Fibroblast of skin of right quadriceps (primary cell): ENCODE results near the gene ZNF205.
"Not testable (repeated sequence)": the region's sequence is repeated elsewhere in the genome, so short reads cannot be mapped to it uniquely, and the experiment has no call there.

ENCODE experiments used
- DNase-seq: peaks from one replicate; pipeline ENCODE4 v3.0.0-alpha.2; 2013

The ZNF205 gene

GRCh38 chr16:3112058-3112880 lies at the start of gene ZNF205:
ZNF205 (plus strand) TSS chr16:3112586; CDS start chr16:3113431, 845 bp downstream.
- DNase-seq: peak; percentile 72

- DNase-seq: no peak
Observed at GRCh38 chr16:3063625-3064386, 48.6 kb upstream of the ZNF205 start.

- peak; percentile 62 for DNase-seq
Observed at GRCh38 chr16:3065069-3065741, 47.2 kb upstream of the ZNF205 start, which contains the start of gene IL32. IL32 (plus strand) TSS chr16:3065640; CDS start chr16:3065812, 172 bp downstream.

- DNase-seq: no peak
Observed at GRCh38 chr16:3065742-3066439, 46.5 kb upstream of the ZNF205 start.

GRCh38 chr16:3066440-3066748 lies 46.0 kb upstream of the ZNF205 start:
- DNase-seq: no peak

- DNase-seq: no peak
Observed at GRCh38 chr16:3068487-3068886, 43.9 kb upstream of the ZNF205 start.

- not testable (repeated sequence) for DNase-seq
Observed at GRCh38 chr16:3069146-3069545, 43.2 kb upstream of the ZNF205 start.

- DNase-seq: no peak
Observed at GRCh38 chr16:3070608-3071111, 41.7 kb upstream of the ZNF205 start.

GRCh38 chr16:3071655-3072054 lies 40.7 kb upstream of the ZNF205 start:
- no peak for DNase-seq

- DNase-seq: not testable (repeated sequence)
Observed at GRCh38 chr16:3072148-3072547, 40.2 kb upstream of the ZNF205 start.

- not testable (repeated sequence) for DNase-seq
Observed at GRCh38 chr16:3072576-3073263, 39.7 kb upstream of the ZNF205 start.

- DNase-seq: no peak
Observed at GRCh38 chr16:3073448-3073847, 38.9 kb upstream of the ZNF205 start.

GRCh38 chr16:3074860-3075522 lies 37.4 kb upstream of the ZNF205 start:
- DNase-seq: no peak

GRCh38 chr16:3075523-3075915 lies 36.9 kb upstream of the ZNF205 start:
- DNase-seq: no peak

GRCh38 chr16:3075946-3076345 lies 36.4 kb upstream of the ZNF205 start:
- not testable (repeated sequence) for DNase-seq

GRCh38 chr16:3076577-3076976 lies 35.8 kb upstream of the ZNF205 start:
- DNase-seq: no peak

GRCh38 chr16:3080024-3080423 lies 32.4 kb upstream of the ZNF205 start:
- no peak for DNase-seq

- DNase-seq: not testable (repeated sequence)
Observed at GRCh38 chr16:3081957-3082356, 30.4 kb upstream of the ZNF205 start.

GRCh38 chr16:3083408-3083807 lies 29.0 kb upstream of the ZNF205 start:
- DNase-seq: not testable (repeated sequence)

GRCh38 chr16:3084491-3084890 lies 27.9 kb upstream of the ZNF205 start:
- no peak for DNase-seq

GRCh38 chr16:3084969-3085670 lies 27.3 kb upstream of the ZNF205 start:
- no peak for DNase-seq
